Measurements from ENCODE around the gene ADCY4.
A peak's percentile ranks its signal among the peaks of the same experiment; 100 is the strongest.
"Not testable (repeated sequence)": the region's sequence is repeated elsewhere in the genome, so short reads cannot be mapped to it uniquely, and the experiment has no call there.

Gene ADCY4

GRCh38 chr14:24334431-24335291 is at the start of gene ADCY4:
Gene ADCY4, minus strand, starts transcription at chr14:24335071. Its CDS starts 419 bp downstream, at chr14:24334652.
- no peak for DNase-seq (ENCODE audit: low read depth)

GRCh38 chr14:24384169-24384568 is 49.3 kb upstream of the ADCY4 start:
- DNase-seq (ENCODE audit: low read depth) = no peak

GRCh38 chr14:24382064-24382371 is 47.1 kb upstream of the ADCY4 start:
- no peak for DNase-seq (ENCODE audit: low read depth)

- DNase-seq (ENCODE audit: low read depth) = no peak
These were observed 46.6 kb upstream of the ADCY4 start for GRCh38 chr14:24381363-24382063.

- DNase-seq (ENCODE audit: low read depth) = no peak
These were observed 45.2 kb upstream of the ADCY4 start for GRCh38 chr14:24379907-24380730.

- no peak for DNase-seq (ENCODE audit: low read depth)
These were observed 44.4 kb upstream of the ADCY4 start for GRCh38 chr14:24378981-24379906.

- DNase-seq (ENCODE audit: low read depth) = no peak
These were observed 43.5 kb upstream of the ADCY4 start for GRCh38 chr14:24378327-24378726.

- no peak for DNase-seq (ENCODE audit: low read depth)
These were observed 42.8 kb upstream of the ADCY4 start for GRCh38 chr14:24377657-24378056.

- DNase-seq (ENCODE audit: low read depth) = no peak
These were observed 42.3 kb upstream of the ADCY4 start for GRCh38 chr14:24377126-24377525.

GRCh38 chr14:24376448-24377070 is 41.7 kb upstream of the ADCY4 start:
- no peak for DNase-seq (ENCODE audit: low read depth)

- DNase-seq (ENCODE audit: low read depth) = no peak
These were observed 38.0 kb upstream of the ADCY4 start for GRCh38 chr14:24372701-24373416.

GRCh38 chr14:24371605-24372004 is 36.7 kb upstream of the ADCY4 start:
- not testable (repeated sequence) for DNase-seq (ENCODE audit: low read depth)

GRCh38 chr14:24370748-24371147 is 35.9 kb upstream of the ADCY4 start:
- DNase-seq (ENCODE audit: low read depth) = no peak

- no peak for DNase-seq (ENCODE audit: low read depth)
These were observed 35.2 kb upstream of the ADCY4 start for GRCh38 chr14:24369907-24370687.

GRCh38 chr14:24369463-24369862 is 34.6 kb upstream of the ADCY4 start:
- DNase-seq (ENCODE audit: low read depth) = no peak

- peak; percentile 33 for DNase-seq (ENCODE audit: low read depth)
These were observed 33.8 kb upstream of the ADCY4 start for GRCh38 chr14:24368562-24369252.

GRCh38 chr14:24368212-24368561 is 33.3 kb upstream of the ADCY4 start:
- no peak for DNase-seq (ENCODE audit: low read depth)

GRCh38 chr14:24367514-24368211 is 32.8 kb upstream of the ADCY4 start, which contains the start of gene NFATC4:
Gene NFATC4, plus strand, starts transcription at chr14:24368184. Its CDS starts 157 bp downstream, at chr14:24368341.
- no peak for DNase-seq (ENCODE audit: low read depth)

Measured in stimulated activated CD8-positive, alpha-beta memory T cell treated with anti-CD3 and anti-CD28 coated beads, Interleukin-12 subunit alpha, Interleukin-12 subunit beta, amount 100 ng/mL, for 4 hours (primary cell).